Right ventricle myocardium superior (tissue), 1 donor: Measurements from ENCODE around the gene BPIFB2. TPM values are rescaled to one million over a fixed set of nuclear protein-coding genes. Genes with fewer than 3 reads are reported as not detected.
"Not testable (repeated sequence)": the region's sequence is repeated elsewhere in the genome, so short reads cannot be mapped to it uniquely, and the experiment has no call there.

ENCODE experiments used
- ATAC-seq: fragments of 200-7000 bp; cut with Tn5 transposase; one replicate; pipeline ENCODE4 v1.9.1; 2020; ENCODE audit warnings: mild to moderate bottlenecking; ENCODE audit not compliant: poor library complexity
- DNase-seq: peaks from one replicate; pipeline ENCODE4 v3.0.0-alpha.2; 2020
- intact Hi-C: fragments of 100-400 bp; cut with DNase I; formaldehyde crosslinking; loops from one replicate; pipeline ENCODE4 v1.11.2; 2022
- long read RNA-seq: library from polyadenylated mRNA; unstranded; transcript quantifications from one replicate; pipeline ENCODE4 v2.0.0, GENCODE V29; 2021
- total RNA-seq: library from RNA; stranded (reverse); fragmentation: NEBNext Ultra II Directional; extraction: Animal tissue kit (Norgen Biotek cat#: 25700); gene quantifications from one replicate; pipeline ENCODE4 v1.2.1, GENCODE V29; 2021
- donor health status: DM: no; HTN: yes; CAD: no; lungs with severe emphysema.

Gene BPIFB2, protein sequence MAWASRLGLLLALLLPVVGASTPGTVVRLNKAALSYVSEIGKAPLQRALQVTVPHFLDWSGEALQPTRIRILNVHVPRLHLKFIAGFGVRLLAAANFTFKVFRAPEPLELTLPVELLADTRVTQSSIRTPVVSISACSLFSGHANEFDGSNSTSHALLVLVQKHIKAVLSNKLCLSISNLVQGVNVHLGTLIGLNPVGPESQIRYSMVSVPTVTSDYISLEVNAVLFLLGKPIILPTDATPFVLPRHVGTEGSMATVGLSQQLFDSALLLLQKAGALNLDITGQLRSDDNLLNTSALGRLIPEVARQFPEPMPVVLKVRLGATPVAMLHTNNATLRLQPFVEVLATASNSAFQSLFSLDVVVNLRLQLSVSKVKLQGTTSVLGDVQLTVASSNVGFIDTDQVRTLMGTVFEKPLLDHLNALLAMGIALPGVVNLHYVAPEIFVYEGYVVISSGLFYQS
- total RNA-seq: not detected
- long read RNA-seq: 0 reads

DNA sequence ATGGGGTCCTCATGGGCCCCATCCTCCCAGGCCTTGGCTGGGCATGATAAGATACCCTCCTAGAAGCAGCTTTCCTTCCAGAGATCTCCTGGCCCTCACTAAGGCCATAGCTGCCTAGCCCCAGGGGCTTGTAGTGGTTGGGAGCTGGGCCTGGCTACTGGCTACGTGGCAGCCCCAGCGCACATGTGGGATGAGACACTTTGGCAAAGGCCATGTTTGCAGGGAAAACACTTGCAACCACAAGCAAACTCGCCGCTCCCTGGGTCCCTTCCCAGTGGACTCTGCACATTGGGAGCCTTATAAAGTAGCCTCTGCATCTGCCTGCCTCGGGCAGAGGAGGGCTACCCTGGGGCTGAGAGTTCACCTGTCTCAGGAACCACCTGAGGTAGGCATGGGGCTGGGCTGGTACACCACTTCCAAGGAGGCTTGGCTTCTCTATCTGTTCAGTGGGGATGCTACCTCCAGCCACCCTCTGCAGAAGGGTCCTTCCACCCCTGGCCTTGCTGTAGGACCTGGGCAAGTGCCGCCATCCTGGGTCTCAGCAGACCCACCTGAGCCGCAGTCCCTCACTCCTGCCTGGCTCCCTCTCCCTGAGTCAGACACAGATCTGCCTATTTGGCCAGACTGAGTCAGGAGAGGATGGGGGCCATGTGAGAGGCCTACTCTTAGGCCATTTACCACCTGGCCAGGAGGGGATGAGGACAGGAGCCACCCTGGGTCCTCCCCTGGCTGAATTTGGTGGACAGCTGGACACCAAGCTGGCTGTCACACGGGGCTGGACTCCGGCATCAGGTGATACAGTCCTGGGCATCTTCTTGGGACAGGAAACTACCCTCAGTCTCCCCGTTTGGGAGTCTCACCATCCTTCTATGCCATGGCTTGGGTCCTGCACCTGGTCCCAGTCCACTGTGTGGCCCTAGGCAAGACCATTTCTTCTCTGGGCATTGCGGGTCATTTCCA, at the start of gene BPIFB2:
Gene BPIFB2, plus strand, starts transcription at position 329 of the 960 bp plus-strand sequence. CDS start 871 bp downstream, outside the sequence.
- peak; percentile 16 for DNase-seq
- intact Hi-C loops: no loop called here
- no peak for ATAC-seq

DNA sequence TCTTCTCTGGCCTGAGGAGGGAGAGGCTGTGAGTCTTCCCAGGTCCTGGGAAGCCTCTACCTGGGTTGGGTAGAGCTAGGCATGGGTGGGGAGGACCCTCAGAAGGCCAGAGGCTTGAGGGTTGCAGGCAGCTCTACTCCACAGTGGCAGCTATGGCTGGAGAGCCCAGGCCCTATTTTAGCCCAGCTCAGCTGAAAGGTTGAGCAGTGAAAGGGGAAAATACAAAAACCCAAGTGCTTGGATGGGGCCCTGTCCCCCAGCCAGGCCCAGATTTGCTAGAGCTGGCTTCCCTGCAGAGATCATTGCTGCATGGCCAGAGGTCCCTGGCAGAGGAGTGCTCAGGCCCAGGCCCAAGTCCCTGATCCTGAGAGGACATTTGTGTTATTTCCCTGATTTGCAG, 48.9 kb upstream of the BPIFB2 start:
- ATAC-seq (no peak), DNase-seq (no peak)
- intact Hi-C loops: no loop called here

DNA sequence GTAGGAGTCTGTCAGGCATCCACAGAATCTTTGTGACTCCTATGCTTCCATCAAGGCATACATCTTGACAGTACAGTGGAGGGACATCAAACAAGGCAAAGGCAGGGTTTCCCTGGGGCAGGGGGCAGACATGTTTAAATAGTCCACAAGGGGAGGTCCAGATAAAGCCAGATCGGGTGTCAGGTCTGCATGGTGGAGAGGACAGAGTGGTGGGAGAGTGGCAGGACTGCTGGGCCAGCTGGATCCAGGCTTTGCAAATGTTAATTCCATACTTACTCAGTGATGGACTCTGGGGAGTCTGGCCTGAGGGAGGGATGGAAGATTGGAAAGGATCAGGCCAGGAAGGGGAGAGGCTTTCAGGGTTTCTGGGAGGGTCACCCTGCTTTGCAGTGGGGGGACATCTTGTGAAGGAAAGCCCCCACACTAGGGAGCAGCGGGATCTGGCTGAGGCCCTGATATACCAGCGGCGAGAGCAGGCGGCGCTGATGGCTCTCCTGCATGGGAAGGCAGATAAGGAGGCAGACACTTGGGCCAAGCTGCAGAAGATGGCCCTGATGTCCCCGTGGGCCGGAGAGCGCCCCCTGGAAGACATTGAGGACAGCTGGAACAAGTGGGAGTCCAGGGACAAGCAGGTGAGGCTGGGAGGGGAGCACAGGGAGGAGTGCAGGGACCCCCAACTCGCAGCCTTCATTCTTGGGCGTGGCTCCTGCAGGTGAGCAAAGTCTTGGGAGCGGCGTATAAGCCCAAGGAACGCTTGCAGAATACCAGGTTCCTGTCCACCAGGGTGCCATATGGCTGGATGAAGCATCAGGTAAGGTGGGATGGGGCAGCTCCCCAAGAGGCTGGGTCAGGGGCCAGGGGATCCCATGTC, 47.9 kb upstream of the BPIFB2 start:
- intact Hi-C loops: no loop called here
- no peak for ATAC-seq
- DNase-seq: no peak

DNA sequence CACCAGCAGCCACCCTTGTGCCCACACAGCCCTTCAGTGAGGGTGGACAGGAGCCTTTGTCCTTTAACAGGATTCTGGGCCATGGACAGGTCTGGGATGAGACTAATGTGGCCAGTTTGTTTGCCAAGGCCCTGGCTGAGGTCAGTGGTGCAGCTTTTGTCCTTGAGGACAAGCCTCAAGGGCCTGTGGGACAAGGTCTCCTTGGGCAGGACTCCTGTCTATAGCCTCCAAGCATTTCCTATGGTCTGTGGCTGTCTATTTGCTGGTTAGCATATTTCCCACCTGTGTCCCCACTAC, 47.3 kb upstream of the BPIFB2 start:
- ATAC-seq (no peak), DNase-seq (no peak)
- intact Hi-C loops: no loop called here

DNA sequence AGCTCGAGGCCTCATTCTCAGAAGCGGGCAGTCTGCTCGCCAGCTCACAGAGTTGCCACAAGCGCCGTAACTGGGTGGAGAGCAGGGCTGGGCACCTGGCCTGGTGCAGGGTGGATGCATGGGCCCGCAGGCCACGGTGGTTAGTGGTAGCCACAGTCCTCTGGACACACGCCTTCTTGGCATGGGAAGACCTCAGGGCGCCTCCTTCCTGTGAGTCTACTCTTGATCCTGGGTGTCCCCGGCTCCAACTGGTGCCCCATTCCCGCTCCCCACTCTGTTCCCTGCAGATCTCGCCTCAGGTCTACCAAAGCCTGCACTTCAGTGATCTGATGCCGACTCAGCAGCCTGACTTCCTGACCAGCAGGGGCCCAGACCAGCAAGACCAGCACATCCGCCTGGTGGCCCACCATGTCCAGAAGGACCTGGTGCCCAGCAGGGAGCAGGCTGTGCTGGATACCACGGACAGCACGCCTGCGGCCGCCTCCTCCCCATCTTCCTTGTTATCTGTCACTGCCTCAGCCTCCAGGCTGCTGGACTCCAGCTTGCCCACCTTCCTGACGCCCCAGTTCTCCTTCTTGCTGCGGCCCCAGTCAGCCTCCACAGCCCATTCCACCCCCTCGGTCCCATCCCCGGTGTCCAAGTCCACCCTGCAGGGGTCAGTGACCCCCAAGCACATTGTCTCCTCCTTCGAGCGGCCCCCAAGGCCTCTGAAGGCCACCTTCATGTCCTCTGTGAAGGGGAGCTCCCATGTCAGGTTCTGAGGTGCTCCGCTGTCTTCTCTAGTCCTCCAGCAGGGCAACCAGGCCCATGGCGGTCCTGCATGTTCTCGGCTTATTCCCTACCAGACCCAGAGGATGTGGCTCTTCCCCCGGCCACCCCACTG, 46.4 kb upstream of the BPIFB2 start:
- no peak for ATAC-seq
- DNase-seq: no peak
- intact Hi-C loops: no loop called here

DNA sequence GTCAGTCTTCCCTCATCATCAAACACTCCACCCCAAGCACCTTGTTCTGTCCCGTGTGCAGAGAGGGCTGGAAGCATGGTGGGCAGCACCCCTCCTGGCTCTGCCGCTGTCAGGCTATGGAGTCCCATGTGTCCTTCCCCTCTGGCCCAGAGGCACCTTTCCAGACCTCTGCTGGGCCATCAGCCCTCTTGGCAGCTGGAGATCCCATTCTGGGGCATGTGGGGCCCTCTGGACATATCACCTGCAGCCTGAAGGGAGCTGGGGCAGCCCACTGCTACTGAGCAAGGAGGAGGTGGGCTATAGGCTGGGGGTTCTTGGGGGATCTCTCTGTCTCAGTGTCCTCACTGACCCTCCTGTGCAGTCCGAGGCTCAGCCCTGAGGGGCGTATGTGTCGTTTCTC, 45.5 kb upstream of the BPIFB2 start:
- ATAC-seq (no peak), DNase-seq (no peak)
- intact Hi-C loops: no loop called here

DNA sequence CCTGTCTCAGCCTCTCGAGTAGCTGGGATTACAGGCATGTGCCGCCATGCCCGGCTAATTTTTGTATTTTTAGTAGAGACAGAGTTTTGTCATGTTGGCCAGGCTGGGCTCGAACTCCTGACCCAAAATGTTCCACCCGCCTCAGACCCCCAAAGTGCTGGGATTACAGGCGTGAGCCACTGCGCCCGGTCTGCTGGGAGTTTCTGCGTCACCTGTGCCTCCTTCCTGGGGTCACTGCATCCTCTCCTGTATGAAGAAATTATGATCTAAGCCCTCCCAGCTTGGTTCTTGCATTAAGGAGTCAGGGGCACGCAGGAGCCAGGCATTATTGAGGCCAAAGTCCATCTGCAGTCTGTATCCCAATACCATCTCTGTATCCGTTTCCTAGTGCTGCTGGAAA, 44.9 kb upstream of the BPIFB2 start:
- intact Hi-C loops, DNase-seq: not testable (repeated sequence)

DNA sequence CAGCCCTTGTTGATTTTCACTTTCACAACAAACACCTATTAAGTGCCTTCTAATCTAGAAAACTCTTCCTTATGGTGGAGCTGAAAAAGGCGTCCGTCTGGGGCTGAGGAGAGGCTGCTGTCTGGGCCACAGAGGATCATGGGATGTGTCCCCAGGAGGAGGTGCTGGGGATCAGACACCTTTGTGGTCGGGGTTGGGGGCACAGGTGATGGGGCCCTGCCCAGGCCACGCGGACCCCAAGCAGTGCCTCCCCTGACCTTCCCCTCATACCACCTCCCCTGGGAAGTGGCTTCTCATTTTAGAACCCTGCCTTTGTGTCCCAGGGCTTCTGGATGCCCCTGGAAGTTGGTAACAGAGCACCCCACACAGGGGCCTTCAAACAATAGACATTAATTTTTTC, 44.3 kb upstream of the BPIFB2 start:
- intact Hi-C loops: no loop called here
- ATAC-seq: no peak
- no peak for DNase-seq

More for the DNA sequence above, 44.9 kb upstream of the BPIFB2 start:
- not testable (repeated sequence) for ATAC-seq

DNA sequence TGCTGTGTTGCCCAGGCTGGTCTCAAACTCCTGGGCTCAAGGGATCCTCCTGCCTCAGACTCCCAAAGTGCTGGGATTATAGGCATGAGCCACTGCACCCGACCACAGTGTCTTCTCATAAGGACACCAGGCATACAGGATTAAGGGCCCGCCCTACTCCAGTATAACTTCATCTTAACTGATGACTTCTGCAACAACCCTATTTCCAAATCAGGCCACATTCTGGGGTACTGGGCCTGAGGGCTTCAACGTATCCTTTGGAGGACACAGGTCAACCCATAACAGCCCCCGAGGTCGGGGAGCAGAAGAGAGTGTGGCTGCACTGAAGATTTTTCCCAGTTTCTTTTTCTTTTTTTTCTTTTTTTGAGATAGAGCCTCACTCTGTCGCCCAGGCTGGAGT, 42.9 kb upstream of the BPIFB2 start:
- ATAC-seq (no peak), DNase-seq (no peak)
- intact Hi-C loops: no loop called here

DNA sequence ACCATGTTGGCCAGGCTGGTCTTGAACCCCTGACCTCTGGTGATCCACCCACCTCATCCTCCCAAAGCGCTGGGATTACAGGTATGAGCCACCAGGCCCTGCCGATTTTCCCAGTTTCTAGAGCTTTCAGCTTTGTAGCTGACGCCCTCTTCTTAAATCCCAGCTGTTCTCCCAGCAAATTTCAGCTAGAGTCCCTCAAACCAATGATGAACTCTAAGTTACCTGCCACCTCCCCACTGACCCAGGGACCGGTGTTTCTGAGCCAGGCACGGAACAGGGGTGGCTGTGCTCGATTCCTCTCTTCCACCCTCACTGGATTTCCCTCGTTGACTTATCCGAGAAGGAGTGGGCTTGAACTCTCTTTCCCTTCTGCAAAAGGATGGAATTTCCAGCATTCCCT, 42.4 kb upstream of the BPIFB2 start:
- DNase-seq: no peak
- no peak for ATAC-seq
- intact Hi-C loops: no loop called here

DNA sequence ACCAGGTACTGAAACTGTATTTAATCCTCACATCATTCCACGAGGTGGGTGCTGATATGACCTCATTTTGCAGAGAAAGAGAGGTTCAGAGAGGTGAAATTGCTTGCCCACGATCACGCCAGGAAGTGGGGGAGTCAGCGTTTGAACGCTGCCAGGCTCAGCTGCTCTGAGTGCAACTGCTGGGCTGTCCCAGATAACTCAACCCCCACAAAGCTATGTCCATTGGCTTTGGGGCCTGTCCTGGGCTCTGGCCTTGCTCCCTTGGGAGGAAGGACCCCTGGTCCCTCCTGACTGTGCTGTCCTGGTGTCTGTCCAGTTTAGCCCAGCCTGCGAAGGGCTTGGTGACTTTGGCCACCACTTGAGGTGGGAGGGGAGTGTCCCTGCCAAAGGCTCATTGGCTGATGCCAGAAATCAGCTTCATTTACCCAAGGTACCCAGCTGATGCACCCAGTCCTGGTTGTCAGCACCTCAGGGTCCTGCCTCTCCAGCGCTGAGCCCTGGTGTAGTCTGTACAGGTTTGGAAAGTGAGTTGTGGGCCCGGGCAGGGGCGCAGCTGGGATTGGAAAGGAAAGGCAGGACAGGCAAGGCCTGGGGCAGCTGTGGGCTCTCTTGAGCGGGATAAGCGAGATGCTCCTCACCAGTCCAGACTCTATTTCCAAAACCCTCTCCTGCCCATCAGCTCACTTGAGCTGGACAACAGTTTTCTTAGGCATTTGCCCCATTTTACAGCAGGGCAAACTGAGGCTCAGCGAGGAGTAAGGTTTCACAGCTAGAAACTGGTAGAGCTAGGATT, 41.7 kb upstream of the BPIFB2 start:
- intact Hi-C loops: no loop called here
- ATAC-seq (no peak), DNase-seq (no peak)

DNA sequence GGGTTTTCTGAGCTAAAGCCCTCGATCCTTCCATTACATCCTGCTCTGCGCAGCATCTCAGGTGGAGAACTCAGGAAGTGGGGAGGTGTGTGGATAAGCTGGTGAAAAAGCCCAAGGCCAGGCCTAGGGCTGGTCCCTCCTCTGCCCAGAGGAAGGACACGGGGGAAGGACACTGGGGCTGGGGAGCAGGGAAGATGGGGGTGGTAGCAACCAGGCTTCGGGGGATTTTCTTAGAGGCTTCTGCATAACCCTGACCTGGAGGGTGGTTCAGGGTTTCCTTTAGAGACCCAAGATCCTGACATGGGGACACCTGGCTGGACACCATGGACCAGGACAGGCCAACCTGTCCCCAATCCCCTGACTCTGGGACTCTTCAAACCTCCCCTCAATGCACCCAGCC, 41.1 kb upstream of the BPIFB2 start:
- DNase-seq: no peak
- no peak for ATAC-seq
- intact Hi-C loops: no loop called here

DNA sequence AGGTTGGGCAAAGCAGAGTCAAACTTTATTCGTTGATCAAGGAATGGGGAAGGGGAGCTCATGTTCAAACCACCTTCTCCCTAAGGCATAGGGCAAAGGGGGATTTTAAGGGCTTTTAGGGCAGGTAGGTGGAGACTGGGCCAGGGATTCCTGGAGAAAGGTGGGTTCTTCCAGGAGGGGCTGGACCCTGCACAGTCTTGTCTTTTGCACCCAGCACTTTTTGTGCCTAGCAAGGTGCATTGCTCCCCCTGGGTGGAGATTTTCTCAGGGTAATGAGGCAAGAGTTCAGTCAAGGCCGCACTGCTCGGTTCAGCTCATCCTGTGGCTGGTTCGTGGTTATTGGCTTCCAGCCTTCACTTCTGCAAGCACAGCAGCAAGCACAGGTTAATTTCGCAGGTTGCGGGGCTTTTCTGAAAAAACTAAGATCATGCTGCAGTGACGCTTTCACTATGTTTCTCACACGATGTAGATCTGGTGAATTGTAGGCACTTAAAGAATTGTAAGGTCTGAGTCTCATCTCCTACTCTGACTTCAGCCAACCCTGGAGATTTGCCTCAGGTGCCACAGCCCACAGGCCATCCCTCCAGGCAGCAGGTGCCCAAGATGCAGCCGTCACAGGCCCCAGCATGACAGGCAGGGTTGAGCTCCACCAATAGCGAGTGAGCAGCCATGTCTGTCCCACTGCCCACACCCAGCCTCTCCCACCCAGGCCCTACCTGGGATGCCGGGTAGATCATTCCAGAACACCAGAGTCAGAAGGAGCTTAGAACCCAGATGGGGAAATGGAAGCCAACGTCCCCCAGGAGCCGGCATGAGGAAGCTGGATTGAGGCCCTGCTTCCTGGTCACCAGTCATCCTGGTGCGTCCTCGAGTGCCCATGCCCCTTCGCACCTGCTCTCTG, 40.4 kb upstream of the BPIFB2 start:
- ATAC-seq (no peak), DNase-seq (no peak)
- intact Hi-C loops: no loop called here

DNA sequence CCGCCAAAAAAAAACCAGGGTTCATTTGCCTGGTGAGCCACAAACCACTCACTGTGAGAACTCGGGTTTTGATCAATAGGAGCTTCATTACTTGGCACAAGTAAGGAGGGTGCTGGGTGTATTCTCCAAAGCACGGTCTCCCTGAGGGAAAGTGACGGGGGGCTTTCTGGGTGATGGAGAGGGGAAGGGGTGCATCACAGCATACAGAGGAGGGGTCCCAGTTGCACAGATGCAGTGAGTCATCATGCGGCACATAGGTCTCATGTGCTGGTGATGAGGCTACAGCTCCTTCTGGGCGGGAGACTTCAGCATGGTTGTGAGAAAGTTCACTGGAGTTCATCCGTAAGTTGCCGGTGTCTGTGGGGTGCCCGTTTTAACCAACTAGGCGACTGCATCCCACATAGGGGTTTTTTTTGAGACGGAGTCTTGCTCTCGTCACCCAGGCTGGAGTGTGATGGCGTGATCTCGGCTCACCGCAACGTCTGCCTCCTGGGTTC, 39.5 kb upstream of the BPIFB2 start:
- no peak for DNase-seq
- no peak for ATAC-seq
- intact Hi-C loops: no loop called here

DNA sequence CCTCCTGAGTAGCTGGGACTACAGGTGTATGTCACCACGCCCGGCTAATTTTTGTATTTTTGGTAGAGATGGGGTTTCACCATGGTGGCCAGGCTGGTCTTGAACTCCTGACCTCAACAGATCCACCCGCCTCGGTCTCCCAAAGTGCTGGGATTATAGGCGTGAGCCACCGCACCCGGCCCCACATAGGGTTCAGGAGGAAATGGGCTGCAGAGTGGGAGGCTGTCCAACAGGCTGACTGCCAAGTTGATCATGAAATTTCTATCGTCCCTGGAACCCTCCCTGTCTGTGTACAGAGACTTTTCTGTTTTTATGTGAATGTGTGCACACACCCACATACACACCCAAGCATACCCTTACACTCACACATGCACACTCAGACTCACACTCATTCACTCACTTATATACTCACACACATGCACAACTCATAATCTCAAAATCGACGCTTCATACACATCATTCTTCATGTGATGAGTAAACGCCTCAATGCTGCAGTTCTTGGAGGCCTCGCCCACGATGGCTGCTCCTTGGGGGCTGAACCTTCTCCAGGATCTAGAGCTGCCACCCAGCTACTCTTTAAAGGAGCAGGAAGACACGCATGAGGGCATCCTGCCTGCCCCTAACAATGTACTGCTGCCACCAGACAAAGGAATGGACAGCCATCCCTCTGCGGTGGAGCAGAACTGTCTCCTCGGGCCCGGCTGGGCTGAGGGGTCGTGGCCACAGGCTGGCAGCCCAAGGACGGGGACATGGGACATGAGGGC, 38.8 kb upstream of the BPIFB2 start:
- intact Hi-C loops: no loop called here
- ATAC-seq (no peak), DNase-seq (no peak)
